Right lobe of liver (tissue), 6 donors: Measurements from ENCODE around the gene CD59. TPM values are rescaled to one million over a fixed set of nuclear protein-coding genes. Genes with fewer than 3 reads are reported as not detected.
"Not testable (repeated sequence)": the region's sequence is repeated elsewhere in the genome, so short reads cannot be mapped to it uniquely, and the experiment has no call there.

ENCODE experiments used
- ATAC-seq, 4 donors: fragments of 200-7000 bp; cut with Tn5 transposase; one replicate each; pipeline ENCODE4 v1.9.1; 2020; ENCODE audit warnings: mild to moderate bottlenecking in 4 of 4, moderate library complexity in 4 of 4
- DNase-seq, 3 donors: peaks; one replicate each; pipeline ENCODE4 v3.0.0-alpha.2; 2020
- H3K27ac ChIP-seq, 3 donors: fragments of 200-600 bp; one replicate each; pipeline ENCODE4 v1.8.0; 2022
- H3K27me3 ChIP-seq, 2 donors: fragments of 200-600 bp; one replicate each; pipeline ENCODE4 v1.8.0; 2022
- H3K36me3 ChIP-seq, 4 donors: fragments of 200-600 bp; sonication (generic) in 1 of 4; one replicate each; pipeline versions ENCODE4 v1.5.1 to v1.8.0; 2017 to 2022; ENCODE audit warnings: control low read depth in 1 of 4
- H3K4me1 ChIP-seq, 4 donors: fragments of 200-600 bp; sonication (generic) in 1 of 4; one replicate each; pipeline versions ENCODE4 v1.5.1 to v1.8.0; 2017 to 2022; ENCODE audit warnings: control low read depth in 1 of 4
- H3K4me3 ChIP-seq, 3 donors: fragments of 200-600 bp; one replicate each; pipeline ENCODE4 v1.8.0; 2022
- H3K9me3 ChIP-seq, 4 donors: fragments of 200-600 bp; sonication (generic) in 1 of 4; one replicate each; pipeline versions ENCODE4 v1.5.1 to v1.8.0; 2017 to 2022; ENCODE audit warnings: control low read depth in 1 of 4
- CTCF ChIP-seq, 4 donors: fragments of 200-600 bp in 3 of 4; fragments of 450-650 bp in 1 of 4; IDR thresholded peaks; one replicate each; pipeline versions ENCODE4 v1.5.1 to v1.8.0; 2016 to 2022; ENCODE audit warnings: antibody characterized with exemption in 4 of 4, mild to moderate bottlenecking in 2 of 4
- POLR2A ChIP-seq: fragments of 450-650 bp; IDR thresholded peaks from one replicate; pipeline ENCODE4 v1.6.1; 2017; ENCODE audit warnings: antibody characterized with exemption, mild to moderate bottlenecking
- WGBS: methylation state at CpG from one replicate; pipeline ENCODE4 v1.1.6; 2018; ENCODE audit warnings: low coverage, low lambda C conversion rate; ENCODE audit not compliant: insufficient coverage; ENCODE audit errors: missing lambda C conversion rate; 5-methylcytosine and 5-hydroxymethylcytosine counted together
- intact Hi-C, 2 donors: fragments of 100-400 bp; cut with DNase I; formaldehyde crosslinking; loops; one replicate each; pipeline versions ENCODE4 v1.11.2 to v1.14.1; 2022
- total RNA-seq, 6 experiments: library from RNA; depleted of rRNA in 2 of 6; stranded (reverse); fragments of >200 nt in 2 of 6; fragmentation: NEBNext Ultra II Directional in 3 of 6; extraction: Animal tissue kit (Norgen Biotek cat#: 25700) in 3 of 6; gene quantifications; one replicate each; pipeline versions ENCODE4 v1.1.0 to v1.2.4, GENCODE V29; 2016 to 2023
- donor health status: DM: no; HTN: yes; CAD: no.
- donor health status: DM: no; HTN: no; CAD: no.
- donor health status: DM: no; HTN: no; CAD: no.
- donor health status: DM: no; HTN: yes; CAD: no.
- donor health status: DM: no; HTN: yes; CAD: no.

The CD59 gene
- total RNA-seq, 6 experiments from 2014 or later: 145 to 314 (median 197) TPM

- Histone ChIP-seq H3K27me3 (no peaks in the 10 kb centered on the region), H3K4me3 (no peak overlapping the region), H3K4me1 (peaks cover 0 to 33% (median 4%) of the 10 kb centered on the region in 4 donors), H3K9me3 (no peaks in the 10 kb centered on the region), H3K36me3 (peaks cover 0 to 1% (median 0%) of the 10 kb centered on the region in 4 donors), H3K27ac (no peak overlapping the region)
- WGBS: 64% methylated on average over 6 of the region's 7 CpGs
- DNase-seq: no peak
- no peak for TF ChIP-seq CTCF (IDR thresholded peaks at IDR 0.05)
- no peak for TF ChIP-seq POLR2A
- intact Hi-C loops: no loop called here
- no peak for ATAC-seq
Observed at GRCh38 chr11:33730716-33731115, 5.5 kb downstream of the CD59 start.

GRCh38 chr11:33729072-33729664 is 7.1 kb downstream of the CD59 start:
- H3K27me3 ChIP-seq: not testable (repeated sequence)
- peaks cover 0 to 24% (median 0%) of the 10 kb centered on the region in 4 donors for H3K4me1 ChIP-seq

GRCh38 chr11:33727539-33727938 is 8.7 kb downstream of the CD59 start:
- DNase-seq, H3K27me3 ChIP-seq, H3K27ac ChIP-seq, intact Hi-C loops, H3K4me3 ChIP-seq, ATAC-seq, H3K36me3 ChIP-seq, H3K9me3 ChIP-seq: not testable (repeated sequence)
- peaks cover 0 to 18% (median 0%) of the 10 kb centered on the region in 4 donors for H3K4me1 ChIP-seq
- 21% methylated on average over 1 of the region's 1 CpG for WGBS

More at GRCh38 chr11:33729072-33729664, 7.1 kb downstream of the CD59 start:
- DNase-seq, H3K36me3 ChIP-seq, intact Hi-C loops, H3K4me3 ChIP-seq, H3K27ac ChIP-seq, H3K9me3 ChIP-seq, ATAC-seq: not testable (repeated sequence)
- WGBS: 72% methylated on average over 5 of the region's 5 CpGs

GRCh38 chr11:33725496-33725895 is 10.7 kb downstream of the CD59 start:
- 73% methylated on average over 5 of the region's 5 CpGs for WGBS
- Histone ChIP-seq H3K4me3 (no peak overlapping the region), H3K27ac (peak overlapping the region in 1 of 3 donors; percentile 58), H3K9me3 (no peaks in the 10 kb centered on the region), H3K36me3 (peaks cover 0 to 7% (median 0%) of the 10 kb centered on the region in 4 donors), H3K27me3 (no peaks in the 10 kb centered on the region), H3K4me1 (peaks cover 0 to 11% (median 0%) of the 10 kb centered on the region in 4 donors)
- DNase-seq: no peak
- intact Hi-C loops: no loop called here
- ATAC-seq: no peak
- TF ChIP-seq CTCF (IDR thresholded peaks at IDR 0.05): no peak

GRCh38 chr11:33724644-33725035 is 11.6 kb downstream of the CD59 start:
- H3K27me3 ChIP-seq: no peaks in the 10 kb centered on the region
- H3K36me3 ChIP-seq: peaks cover 0 to 16% (median 0%) of the 10 kb centered on the region in 4 donors
- WGBS: 59% methylated on average over 4 of the region's 4 CpGs
- no peak for TF ChIP-seq CTCF (IDR thresholded peaks at IDR 0.05)
- no peak for TF ChIP-seq POLR2A
- ATAC-seq (peak; percentile 64 to 77 (median 72)), DNase-seq (no peak)
- peaks cover 0 to 11% (median 0%) of the 10 kb centered on the region in 4 donors for H3K4me1 ChIP-seq
- no peaks in the 10 kb centered on the region for H3K9me3 ChIP-seq
- intact Hi-C loops: no loop called here
- H3K4me3 ChIP-seq: no peak overlapping the region
- peak overlapping the region; percentile 47 to 71 (median 58) for H3K27ac ChIP-seq
